GM11168 (cell line): ENCODE results near the gene CHD9.

Source experiments
- in situ Hi-C: fragments of 300-500 bp; cut with MboI; formaldehyde crosslinking; loops from one replicate; pipeline ENCODE4 v1.12.0; 2022; ENCODE audit warnings: low sequenced_read_pairs; ENCODE audit not compliant: unreplicated experiment

The CHD9 gene

DNA sequence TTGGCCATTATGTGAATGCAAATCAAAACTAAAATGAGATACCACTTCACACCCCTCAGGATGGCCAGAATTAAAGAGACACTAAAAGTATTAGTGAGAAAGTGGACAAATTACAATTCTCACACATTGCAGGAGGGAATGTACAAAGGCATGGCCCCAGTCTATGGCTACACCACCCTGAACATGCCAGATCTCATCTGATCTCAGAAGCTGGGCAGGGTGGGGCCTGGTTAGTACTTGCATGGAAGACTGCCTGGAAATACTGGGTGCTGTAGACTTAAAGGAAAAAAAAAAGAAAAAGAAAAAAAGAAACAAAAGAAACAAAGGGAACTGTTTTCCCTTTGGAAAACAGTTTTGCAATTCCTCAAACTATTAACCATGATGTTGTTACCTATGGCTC is 282.5 kb downstream of the CHD9 start:
- in situ Hi-C loops, result no loop called here

DNA sequence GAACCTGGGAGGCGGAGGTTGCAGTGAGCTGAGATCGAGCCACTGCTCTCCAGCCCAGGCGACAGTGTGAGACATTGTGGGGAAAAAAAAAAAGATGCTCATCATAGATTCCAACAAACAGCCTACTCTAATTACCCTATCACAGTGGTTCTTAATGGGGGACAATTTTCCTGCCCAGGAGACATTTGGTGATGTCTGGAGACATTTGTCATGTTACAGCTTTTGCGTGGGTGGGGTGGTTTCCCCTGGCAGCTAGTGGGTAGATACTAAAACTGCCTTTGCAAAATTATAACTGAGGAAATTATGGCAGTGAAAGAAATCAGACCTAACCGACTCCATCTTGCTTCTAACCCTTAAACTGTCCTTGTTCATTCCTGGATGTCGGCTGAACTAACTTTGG is 287.0 kb downstream of the CHD9 start:
- in situ Hi-C loops, result no loop called here

DNA sequence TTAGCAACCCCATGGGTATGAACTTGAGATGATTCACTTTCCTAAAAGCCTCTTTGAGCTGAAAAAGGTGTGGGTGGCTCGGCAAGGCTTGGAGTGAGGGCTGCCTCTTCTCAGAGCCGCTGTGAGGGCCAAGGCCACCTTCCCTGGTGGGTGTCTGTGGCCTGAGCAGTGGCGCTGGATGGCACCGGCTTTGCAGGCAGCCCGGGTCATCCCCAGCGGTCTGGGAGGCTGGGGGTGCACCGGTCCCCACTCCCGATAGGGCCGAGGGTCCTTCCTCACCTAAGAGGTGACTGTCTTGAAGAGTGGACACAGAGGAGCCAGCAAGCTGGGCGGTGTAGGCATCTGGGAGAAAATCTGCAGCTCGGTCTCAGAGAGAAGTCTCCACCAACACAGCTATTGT is 300.3 kb downstream of the CHD9 start:
- in situ Hi-C loops, result no loop called here

DNA sequence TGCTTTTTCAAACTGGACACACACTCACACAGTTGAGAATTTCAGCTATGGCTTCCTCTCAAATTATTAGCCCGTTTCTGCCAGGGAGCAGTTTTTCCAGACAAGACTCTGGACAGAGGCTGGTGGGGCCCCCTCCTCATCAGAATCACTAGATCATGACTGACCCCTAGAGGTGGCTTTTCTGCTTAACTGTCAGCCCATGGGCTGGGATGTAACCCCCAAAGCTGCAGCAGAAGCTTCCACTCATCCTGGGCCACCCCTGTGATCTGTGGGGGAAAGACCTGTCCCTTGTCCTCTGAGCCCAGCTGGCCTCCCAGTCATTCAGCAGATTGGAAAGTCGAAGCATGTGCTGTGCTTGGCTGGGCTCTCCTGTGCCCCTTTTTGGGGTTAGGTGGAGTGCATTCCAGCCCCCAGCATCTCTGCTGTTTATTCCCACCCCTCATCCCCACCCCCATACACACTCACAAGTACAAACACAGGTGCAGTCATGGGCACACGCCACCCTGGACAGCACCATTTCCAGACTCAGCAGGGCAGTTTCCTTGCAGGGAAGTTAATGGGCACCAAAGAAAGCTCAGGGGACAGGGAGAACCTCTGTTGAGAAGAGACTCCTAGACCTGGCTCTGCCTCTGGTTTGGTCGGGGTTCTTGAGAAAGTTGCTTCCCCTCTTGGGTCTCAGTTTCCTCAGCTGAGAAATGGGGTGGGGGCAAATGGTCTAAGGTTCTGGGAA is 301.9 kb downstream of the CHD9 start:
- in situ Hi-C loops, result no loop called here

DNA sequence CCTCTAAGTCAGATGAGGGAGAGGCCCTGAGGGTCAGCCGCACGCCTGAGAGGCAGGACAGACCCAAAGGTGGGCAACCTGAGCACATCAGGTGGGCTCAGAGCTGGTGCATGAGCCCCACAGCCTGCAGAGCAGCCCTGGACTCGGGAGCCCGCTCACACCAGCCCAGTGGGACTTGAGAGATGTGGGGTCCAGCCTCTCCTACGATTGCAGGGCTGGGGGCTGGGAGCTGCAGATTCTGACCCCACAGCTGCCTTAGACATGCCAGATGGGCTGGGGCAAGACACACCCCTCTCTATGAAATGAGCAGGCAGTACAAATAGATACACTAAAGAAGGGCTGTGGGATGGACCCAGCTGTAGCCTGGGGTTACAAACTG is 302.4 kb downstream of the CHD9 start:
- in situ Hi-C loops, result no loop called here

DNA sequence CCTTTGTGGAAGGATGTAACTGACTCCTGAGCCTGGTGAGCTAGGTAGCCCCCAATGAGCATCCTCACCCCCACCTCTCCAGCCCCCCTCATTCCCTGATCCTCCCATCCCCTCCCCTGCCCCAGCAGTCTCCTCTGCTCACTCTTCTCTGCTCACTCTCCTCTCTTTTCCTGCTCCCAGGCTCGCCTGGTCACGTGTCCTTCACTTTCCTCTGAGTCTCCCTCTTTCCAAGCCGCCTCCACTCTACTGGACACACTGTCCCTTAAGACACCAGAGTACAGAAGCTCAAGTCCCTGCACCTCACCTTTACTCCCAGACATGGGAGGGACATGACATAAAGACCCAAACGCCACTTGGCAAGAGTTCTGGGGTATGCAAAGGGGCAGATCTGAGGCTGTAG is 303.2 kb downstream of the CHD9 start:
- in situ Hi-C loops, result no loop called here

DNA sequence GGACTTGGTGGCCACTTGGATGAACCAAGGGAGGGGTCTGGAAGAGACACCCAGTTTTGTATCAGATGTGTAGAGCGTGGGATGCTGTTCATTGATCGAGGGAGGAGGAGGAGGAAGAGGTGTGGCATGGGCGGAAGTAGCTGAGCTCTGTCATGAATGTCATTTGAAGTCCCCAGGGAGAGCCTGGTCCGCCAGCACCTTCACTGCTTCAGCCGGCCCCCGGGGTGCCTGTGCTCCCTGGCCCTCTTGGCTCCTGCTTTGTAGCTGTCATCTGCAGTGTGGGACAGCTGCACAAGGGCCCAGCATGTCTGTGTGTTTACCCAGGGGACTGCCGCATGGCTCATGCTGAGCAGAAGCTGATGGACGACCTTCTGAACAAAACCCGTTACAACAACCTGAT is 304.1 kb downstream of the CHD9 start:
- in situ Hi-C loops, result no loop called here

DNA sequence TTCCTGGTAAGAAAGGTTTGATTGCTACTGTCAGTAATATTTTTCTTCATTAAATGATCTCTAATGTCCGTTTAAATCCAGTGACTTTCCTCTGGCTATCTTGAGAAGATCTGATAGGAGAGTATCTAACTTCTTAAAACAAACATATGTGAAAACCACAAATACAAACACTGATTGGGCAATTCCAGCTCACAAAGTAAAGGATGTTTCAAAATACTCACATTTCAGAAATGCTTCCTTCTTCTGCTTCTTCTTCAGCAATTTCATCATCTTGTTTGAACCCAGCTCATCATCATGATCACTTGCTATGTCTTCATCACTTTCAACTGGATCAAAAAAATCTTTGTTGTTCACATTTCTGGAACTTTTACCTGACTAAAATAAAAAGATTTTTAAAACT is 315.1 kb downstream of the CHD9 start:
- in situ Hi-C loops, result no loop called here

DNA sequence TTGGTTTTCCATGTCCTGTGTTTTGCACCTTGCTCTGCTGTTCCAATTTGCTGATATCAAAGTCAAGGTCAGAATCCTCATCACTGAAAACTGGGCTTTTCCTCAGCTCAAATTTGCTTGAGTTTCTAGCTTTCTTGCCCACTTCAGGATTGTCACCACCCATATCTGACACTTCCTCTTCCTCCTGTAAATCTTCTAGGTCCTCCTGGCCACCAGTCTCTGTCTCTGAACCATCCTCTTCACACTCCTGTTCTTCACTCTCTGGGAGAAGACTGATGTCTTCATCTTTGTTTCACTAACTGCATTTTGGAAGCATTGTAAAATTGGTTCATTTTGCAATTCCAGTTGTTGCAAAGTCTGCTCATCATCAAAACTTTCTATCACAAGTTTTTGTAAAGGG is 316.0 kb downstream of the CHD9 start:
- in situ Hi-C loops, result no loop called here

DNA sequence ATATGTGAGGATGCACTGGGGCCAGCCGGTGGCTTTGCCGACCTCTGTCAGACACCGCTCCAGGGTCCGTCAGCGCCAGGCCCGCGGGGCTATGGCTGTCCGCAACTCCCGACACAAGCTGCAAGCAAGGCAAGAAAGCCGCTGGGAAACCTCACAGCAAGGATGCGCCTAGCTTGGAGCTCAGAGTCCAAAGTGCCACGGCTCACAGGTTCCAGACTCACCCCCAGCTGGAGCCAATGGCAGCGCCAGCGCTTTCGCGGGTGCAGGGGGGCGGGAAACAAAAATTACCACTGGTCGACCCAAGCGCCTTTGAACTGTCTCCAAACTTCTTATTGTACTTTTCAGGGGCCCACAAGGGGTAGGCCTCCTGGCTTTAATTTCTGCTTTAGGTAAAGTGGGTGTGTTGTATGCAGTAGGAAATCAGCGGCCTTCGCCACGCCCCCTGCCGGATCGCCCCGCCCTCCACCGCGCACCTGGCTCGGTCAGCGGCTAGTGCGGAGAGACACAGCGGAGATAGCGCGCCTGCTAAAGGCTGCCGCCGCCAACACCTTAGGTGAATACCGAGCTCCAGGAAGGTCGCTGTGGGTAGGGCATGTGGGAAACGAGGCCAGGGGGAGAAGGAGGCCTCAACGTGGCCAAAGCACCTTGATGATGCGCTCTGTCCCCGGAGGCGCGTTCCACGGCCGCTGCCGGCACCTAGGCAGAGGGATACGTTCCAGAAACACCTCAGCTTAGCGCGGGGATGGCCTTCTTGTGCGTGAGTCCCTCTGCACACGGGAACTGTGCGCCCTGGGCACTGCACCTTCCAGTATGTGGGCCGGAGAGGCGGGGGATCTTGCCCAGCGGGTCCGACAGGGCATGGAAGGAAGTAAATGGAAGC is 318.4 kb downstream of the CHD9 start:
- in situ Hi-C loops, result no loop called here

DNA sequence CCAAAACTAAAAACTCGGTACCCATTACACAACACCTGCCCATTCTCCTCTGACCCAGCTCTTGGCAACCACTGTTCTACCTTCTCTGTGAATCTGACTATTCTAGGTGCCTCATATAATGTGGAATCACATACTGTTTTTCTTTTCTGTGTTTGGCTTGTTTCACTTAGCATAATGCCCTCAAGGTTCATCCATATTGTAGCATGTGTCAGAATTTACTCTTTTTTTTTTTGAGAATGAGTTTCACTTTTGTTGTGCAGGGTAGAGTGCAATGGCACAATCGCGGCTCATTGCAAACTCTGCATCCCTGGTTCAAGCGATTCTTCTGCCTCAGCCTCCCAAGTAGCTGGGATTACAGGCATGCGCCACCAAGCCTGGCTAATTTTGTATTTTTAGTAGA is 320.0 kb downstream of the CHD9 start:
- in situ Hi-C loops, result no loop called here

DNA sequence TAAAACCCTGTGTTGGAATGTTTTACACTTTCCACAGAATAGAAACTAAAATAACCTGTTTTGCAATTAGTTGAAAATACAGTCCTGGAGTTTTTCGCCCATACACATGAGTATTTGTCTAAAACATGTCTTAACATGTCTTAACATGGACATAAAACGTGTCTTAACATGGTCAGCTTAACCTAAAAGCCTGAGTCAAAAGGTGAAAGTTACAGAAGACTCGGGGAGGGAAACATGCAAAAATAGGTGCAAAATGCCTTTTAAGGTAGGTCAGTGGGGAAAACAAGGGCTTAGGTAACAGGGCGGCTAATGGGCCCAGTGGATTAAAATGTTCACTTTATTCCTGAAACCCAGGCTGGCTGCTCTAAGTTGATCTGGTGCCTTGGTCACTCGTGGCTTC is 323.3 kb downstream of the CHD9 start:
- in situ Hi-C loops, result no loop called here
